ENCODE results near the gene MB.

MB gene

GRCh38 chr22:35605369-35605680 lies 11.8 kb downstream of the MB start:
- peaks cover 8% of the 10 kb centered on the region for H3K27me3 Mint-ChIP-seq (ENCODE audit: low read depth, poor library complexity)
- H3K27ac Mint-ChIP-seq = no peak overlapping the region
- no peaks in the 10 kb centered on the region for H3K9me3 Mint-ChIP-seq
- no peak for DNase-seq
- no peak for TF ChIP-seq CTCF (IDR thresholded peaks at IDR 0.05)
- no peaks in the 10 kb centered on the region for H3K36me3 Mint-ChIP-seq (ENCODE audit: low read depth)
- H3K4me3 Mint-ChIP-seq = no peak overlapping the region
- peaks cover 22% of the 10 kb centered on the region for H3K4me1 Mint-ChIP-seq

- no peak overlapping the region for H3K4me3 Mint-ChIP-seq
- H3K27ac Mint-ChIP-seq = no peak overlapping the region
- H3K36me3 Mint-ChIP-seq (ENCODE audit: low read depth) = no peaks in the 10 kb centered on the region
- DNase-seq = no peak
- H3K9me3 Mint-ChIP-seq = no peaks in the 10 kb centered on the region
- H3K4me1 Mint-ChIP-seq = peaks cover 22% of the 10 kb centered on the region
- TF ChIP-seq CTCF (IDR thresholded peaks at IDR 0.05) = no peak
- peaks cover 4% of the 10 kb centered on the region for H3K27me3 Mint-ChIP-seq (ENCODE audit: low read depth, poor library complexity)
Measured at GRCh38 chr22:35604621-35605368, 12.3 kb downstream of the MB start.

- DNase-seq = no peak
- H3K36me3 Mint-ChIP-seq (ENCODE audit: low read depth) = no peaks in the 10 kb centered on the region
- no peak for TF ChIP-seq CTCF (IDR thresholded peaks at IDR 0.05)
- peaks cover 8% of the 10 kb centered on the region for H3K27me3 Mint-ChIP-seq (ENCODE audit: low read depth, poor library complexity)
- peaks cover 23% of the 10 kb centered on the region for H3K4me1 Mint-ChIP-seq
- H3K27ac Mint-ChIP-seq = no peak overlapping the region
- H3K9me3 Mint-ChIP-seq = no peaks in the 10 kb centered on the region
- no peak overlapping the region for H3K4me3 Mint-ChIP-seq
Measured at GRCh38 chr22:35601743-35602615, 15.2 kb downstream of the MB start.

GRCh38 chr22:35601013-35601580 lies 16.0 kb downstream of the MB start:
- Mint-ChIP-seq H3K9me3 (no peaks in the 10 kb centered on the region), H3K27ac (no peak overlapping the region), H3K4me3 (no peak overlapping the region), H3K4me1 (peaks cover 22% of the 10 kb centered on the region), H3K36me3 (ENCODE audit: low read depth) (no peaks in the 10 kb centered on the region), H3K27me3 (ENCODE audit: low read depth, poor library complexity) (peaks cover 7% of the 10 kb centered on the region)
- no peak for TF ChIP-seq CTCF (IDR thresholded peaks at IDR 0.05)
- DNase-seq = no peak

- Mint-ChIP-seq H3K9me3 (no peaks in the 10 kb centered on the region), H3K27ac (no peak overlapping the region), H3K27me3 (ENCODE audit: low read depth, poor library complexity) (peaks cover 9% of the 10 kb centered on the region), H3K4me1 (peaks cover 20% of the 10 kb centered on the region), H3K36me3 (ENCODE audit: low read depth) (no peaks in the 10 kb centered on the region), H3K4me3 (no peak overlapping the region)
- no peak for DNase-seq
- no peak for TF ChIP-seq CTCF (IDR thresholded peaks at IDR 0.05)
Measured at GRCh38 chr22:35600476-35600875, 16.7 kb downstream of the MB start.
